Tibial nerve (tissue), 4 donors: ENCODE data around the gene LTC4S. TPM values are rescaled to one million over a fixed set of nuclear protein-coding genes. Genes with fewer than 3 reads are reported as not detected.

ENCODE experiments used
- DNase-seq, 2 donors: peaks; one replicate each; pipeline ENCODE4 v3.0.0-alpha.2; 2019; ENCODE audit warnings: low spot score in 2 of 2
- H3K27ac ChIP-seq, 4 donors: fragments of 200-600 bp; sonication (generic) in 3 of 4; one replicate each; pipeline ENCODE4 v1.5.1; 2017 to 2019; ENCODE audit warnings: mild to moderate bottlenecking in 1 of 4
- H3K27me3 ChIP-seq, 2 donors: fragments of 200-600 bp; sonication (generic) in 1 of 2; one replicate each; pipeline versions ENCODE4 v1.5.1 to v1.6.0; 2017 to 2019
- H3K36me3 ChIP-seq, 3 donors: fragments of 200-600 bp; sonication (generic); one replicate each; pipeline ENCODE4 v1.5.1; 2018 to 2019
- H3K4me1 ChIP-seq, 4 donors: fragments of 200-600 bp; sonication (generic) in 3 of 4; one replicate each; pipeline ENCODE4 v1.5.1; 2017 to 2019
- H3K4me3 ChIP-seq, 4 donors: fragments of 200-600 bp; sonication (generic) in 3 of 4; one replicate each; pipeline ENCODE4 v1.5.1; 2017 to 2019; ENCODE audit warnings: mild to moderate bottlenecking in 1 of 4, moderate library complexity in 1 of 4
- H3K9me3 ChIP-seq, 4 donors: fragments of 200-600 bp; sonication (generic) in 3 of 4; one replicate each; pipeline ENCODE4 v1.5.1; 2017 to 2019
- EP300 ChIP-seq, 2 donors: sonication (generic); formaldehyde crosslinking; IDR thresholded peaks; one replicate each; pipeline ENCODE4 v1.6.1; 2017; ENCODE audit warnings: antibody characterized with exemption in 2 of 2, mild to moderate bottlenecking in 1 of 2
- POLR2A ChIP-seq, 2 donors: fragments of 450-650 bp; IDR thresholded peaks; one replicate each; pipeline ENCODE4 v1.6.1; 2017; ENCODE audit warnings: antibody characterized with exemption in 2 of 2, mild to moderate bottlenecking in 2 of 2, moderate library complexity in 2 of 2
- WGBS, 2 donors: methylation state at CpG; one replicate each; pipeline ENCODE4 v1.1.5; 2018; 5-methylcytosine and 5-hydroxymethylcytosine counted together
- total RNA-seq, 4 donors: library from RNA; depleted of rRNA; stranded (reverse); fragments of >200 nt; gene quantifications; one replicate each; pipeline ENCODE4 v1.1.0, GENCODE V29; 2016
- TF ChIP-seq, protein P1 (sequence below), 5 experiments: fragments of 200-600 bp in 3 of 5; fragments of 450-650 bp in 2 of 5; sonication (generic) in 3 of 5; IDR thresholded peaks; one replicate each; pipeline ENCODE4 v1.5.1; 2016 to 2019; ENCODE audit warnings: antibody characterized with exemption in 5 of 5, mild to moderate bottlenecking in 3 of 5, moderate library complexity in 2 of 5

Gene LTC4S
- total RNA-seq, 4 donors from 2014 or later, result 7.6 to 38.6 (median 18.4) TPM

DNA sequence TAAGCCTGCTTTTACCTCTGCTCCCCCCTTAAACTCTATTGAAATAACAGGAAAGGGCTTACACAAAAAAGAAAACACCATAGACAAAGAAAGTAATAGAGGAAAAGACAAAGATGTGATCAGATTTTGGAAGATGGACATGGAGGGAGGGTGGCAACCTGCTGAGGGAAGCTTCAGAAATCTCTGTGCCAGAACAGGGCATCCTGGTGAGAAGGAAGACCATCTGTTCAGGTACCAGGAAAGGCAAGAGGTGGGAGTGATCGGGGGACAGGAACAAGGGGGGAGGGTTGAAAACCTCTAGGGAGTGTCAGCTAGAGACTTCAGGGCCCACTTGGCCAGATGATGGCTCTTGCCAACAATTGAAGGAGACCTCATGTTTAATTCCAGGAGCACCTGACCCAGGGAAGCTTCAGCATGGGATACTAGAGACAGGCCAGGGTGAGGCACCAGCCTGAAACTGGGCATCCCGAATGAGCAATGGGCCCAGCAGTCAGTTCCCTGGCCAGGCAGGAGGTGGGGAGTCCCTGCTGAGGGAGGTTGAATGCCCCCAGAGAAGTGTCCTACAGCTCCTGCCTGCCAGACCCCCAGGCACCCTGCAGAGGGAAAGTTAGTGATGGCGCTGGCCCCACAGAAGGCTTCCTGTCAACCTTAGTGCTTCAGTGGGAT lies 35.1 kb downstream of the LTC4S start:
- Histone ChIP-seq H3K9me3 (no peaks in the 10 kb centered on the region), H3K27me3 (no peaks in the 10 kb centered on the region), H3K4me3 (no peak overlapping the region), H3K27ac (peak overlapping the region in 2 of 4 donors; percentile 4 to 18), H3K36me3 (peaks cover 19 to 100% (median 50%) of the 10 kb centered on the region in 3 donors), H3K4me1 (peaks cover 0 to 68% (median 13%) of the 10 kb centered on the region in 4 donors)
- TF ChIP-seq EP300 (IDR thresholded peaks at IDR 0.05) (no peak), POLR2A (IDR thresholded peaks at IDR 0.05) (no peak)
- TF ChIP-seq, protein P1, sequence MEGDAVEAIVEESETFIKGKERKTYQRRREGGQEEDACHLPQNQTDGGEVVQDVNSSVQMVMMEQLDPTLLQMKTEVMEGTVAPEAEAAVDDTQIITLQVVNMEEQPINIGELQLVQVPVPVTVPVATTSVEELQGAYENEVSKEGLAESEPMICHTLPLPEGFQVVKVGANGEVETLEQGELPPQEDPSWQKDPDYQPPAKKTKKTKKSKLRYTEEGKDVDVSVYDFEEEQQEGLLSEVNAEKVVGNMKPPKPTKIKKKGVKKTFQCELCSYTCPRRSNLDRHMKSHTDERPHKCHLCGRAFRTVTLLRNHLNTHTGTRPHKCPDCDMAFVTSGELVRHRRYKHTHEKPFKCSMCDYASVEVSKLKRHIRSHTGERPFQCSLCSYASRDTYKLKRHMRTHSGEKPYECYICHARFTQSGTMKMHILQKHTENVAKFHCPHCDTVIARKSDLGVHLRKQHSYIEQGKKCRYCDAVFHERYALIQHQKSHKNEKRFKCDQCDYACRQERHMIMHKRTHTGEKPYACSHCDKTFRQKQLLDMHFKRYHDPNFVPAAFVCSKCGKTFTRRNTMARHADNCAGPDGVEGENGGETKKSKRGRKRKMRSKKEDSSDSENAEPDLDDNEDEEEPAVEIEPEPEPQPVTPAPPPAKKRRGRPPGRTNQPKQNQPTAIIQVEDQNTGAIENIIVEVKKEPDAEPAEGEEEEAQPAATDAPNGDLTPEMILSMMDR (IDR thresholded peaks at IDR 0.05), result no peak
- no peak for DNase-seq
- WGBS, 2 donors, result 90 to 91% methylated on average over 3 of the region's 3 CpGs

DNA sequence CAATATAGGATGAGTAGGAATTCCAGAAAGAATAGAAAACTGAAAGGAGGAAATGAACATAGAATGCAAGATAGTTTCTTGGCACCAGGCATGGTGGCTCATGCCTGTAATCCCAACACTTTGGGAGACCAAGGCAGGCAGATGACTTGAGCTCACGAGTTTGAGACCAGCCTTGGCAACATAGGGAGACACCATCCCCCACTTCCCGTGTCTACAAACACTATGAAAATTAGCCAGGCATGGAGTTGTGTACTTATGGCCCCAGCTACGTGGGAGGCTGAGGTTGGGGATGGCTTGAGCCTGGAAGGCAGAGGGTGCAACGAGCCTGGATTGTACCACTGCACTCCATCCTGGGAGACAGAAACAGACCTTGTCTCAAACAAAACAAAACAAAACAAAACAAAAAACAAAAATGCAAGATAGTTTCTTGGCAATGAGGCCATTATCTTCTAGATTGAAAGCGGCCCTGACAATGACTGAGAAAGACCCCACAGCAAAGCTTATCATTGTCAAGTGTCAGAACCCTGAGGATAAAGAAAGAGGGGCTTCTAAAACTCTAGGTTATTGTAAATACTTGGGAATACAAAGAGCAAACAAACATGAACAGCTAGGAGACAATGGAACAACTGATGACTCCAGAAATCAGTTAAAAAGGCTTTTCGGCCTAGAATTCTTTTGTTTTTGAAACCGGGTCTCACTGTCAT lies 36.1 kb downstream of the LTC4S start:
- H3K9me3 ChIP-seq, result no peaks in the 10 kb centered on the region
- peak overlapping the region in 1 of 4 donors; percentile 18 for H3K27ac ChIP-seq
- H3K36me3 ChIP-seq, result peaks cover 17 to 97% (median 48%) of the 10 kb centered on the region in 3 donors
- DNase-seq, result no peak
- WGBS, 2 donors, result 82% methylated on average over 7 of the region's 7 CpGs
- H3K4me1 ChIP-seq, result peaks cover 0 to 60% (median 4%) of the 10 kb centered on the region in 4 donors
- TF ChIP-seq EP300 (IDR thresholded peaks at IDR 0.05) (no peak), POLR2A (IDR thresholded peaks at IDR 0.05) (no peak)
- TF ChIP-seq, protein P1 (IDR thresholded peaks at IDR 0.05), result no peak
- no peaks in the 10 kb centered on the region for H3K27me3 ChIP-seq
- H3K4me3 ChIP-seq, result no peak overlapping the region

DNA sequence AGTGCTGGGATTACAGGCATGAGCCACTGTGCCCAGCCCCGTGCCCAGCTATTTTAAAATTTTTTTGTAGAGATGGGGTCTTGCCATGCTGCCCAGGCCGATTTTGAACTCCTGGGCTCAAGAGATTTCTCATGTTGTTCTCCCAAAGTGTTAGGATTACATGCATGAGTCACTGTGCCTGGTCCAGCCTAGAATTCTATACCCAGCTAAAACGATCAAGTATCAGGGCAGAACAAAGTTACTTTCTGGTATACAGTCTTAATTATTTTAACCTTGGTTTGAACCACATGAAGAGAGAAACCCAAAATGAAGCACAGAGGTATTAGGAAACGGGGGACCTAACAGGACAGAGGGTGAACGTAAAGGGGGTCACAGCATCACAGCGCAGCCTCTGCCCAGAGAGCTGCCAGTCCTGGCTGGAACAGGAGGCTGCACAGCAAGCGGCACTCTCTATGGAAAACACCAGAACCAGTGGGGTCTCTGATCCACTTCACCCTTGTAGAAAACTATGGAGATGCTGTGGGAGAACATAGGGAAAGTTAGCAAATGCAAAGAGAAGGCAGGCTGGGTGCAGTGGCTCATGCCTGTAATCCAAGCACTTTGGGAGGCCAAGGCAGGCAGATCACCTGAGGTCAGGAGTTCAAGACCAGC lies 37.2 kb downstream of the LTC4S start:
- Histone ChIP-seq H3K27ac (no peak overlapping the region), H3K4me1 (peaks cover 0 to 51% (median 2%) of the 10 kb centered on the region in 4 donors), H3K9me3 (no peaks in the 10 kb centered on the region), H3K27me3 (no peaks in the 10 kb centered on the region), H3K36me3 (peaks cover 12 to 97% (median 42%) of the 10 kb centered on the region in 3 donors), H3K4me3 (no peak overlapping the region)
- DNase-seq, result no peak
- 98% methylated on average over 7 of the region's 7 CpGs for WGBS, 2 donors
- no peak for TF ChIP-seq POLR2A (IDR thresholded peaks at IDR 0.05)
- TF ChIP-seq, protein P1 (IDR thresholded peaks at IDR 0.05), result no peak
- no peak for TF ChIP-seq EP300 (IDR thresholded peaks at IDR 0.05)

DNA sequence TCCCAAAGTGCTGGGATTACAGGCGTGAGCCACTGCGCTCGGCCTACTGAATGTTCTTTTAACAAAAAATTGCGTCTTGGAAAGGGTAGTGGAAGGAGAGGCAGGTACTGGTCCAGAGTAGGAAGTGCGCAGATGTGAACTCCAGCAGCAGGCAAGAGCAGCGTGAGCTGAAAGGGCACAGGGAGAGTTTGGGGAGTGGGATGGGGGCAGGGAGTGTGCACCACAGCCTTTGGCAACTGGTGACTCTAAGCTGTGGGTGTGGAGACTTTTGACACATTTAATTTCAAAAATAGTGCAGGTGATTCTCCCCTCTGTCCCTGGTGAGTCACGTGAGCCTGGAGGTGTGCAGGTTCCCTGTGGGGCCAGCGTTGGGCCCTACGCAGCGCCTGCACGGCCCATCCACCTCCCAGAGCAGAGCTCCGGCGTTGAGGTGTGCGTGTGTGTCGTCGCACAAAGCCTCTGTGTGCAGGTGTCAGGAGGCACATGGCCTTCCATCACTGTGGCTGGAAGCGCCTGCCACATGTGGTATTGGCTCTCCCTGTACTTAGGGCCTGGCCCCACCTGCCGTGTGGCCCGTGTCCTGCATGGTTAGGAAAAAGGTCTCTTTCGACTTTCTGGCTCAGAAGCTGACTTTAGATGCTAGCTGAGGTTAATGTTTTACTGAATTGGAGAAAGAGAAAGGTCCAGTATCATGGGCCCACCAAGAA lies 38.4 kb downstream of the LTC4S start:
- no peak overlapping the region for H3K4me3 ChIP-seq
- H3K9me3 ChIP-seq, result no peaks in the 10 kb centered on the region
- DNase-seq, result no peak
- WGBS, 2 donors, result 92 to 93% methylated on average over 20 of the region's 20 CpGs
- H3K36me3 ChIP-seq, result peaks cover 12 to 97% (median 50%) of the 10 kb centered on the region in 3 donors
- no peaks in the 10 kb centered on the region for H3K27me3 ChIP-seq
- TF ChIP-seq, protein P1 (IDR thresholded peaks at IDR 0.05), result no peak
- TF ChIP-seq EP300 (IDR thresholded peaks at IDR 0.05), result no peak
- TF ChIP-seq POLR2A (IDR thresholded peaks at IDR 0.05), result no peak
- peaks cover 0 to 51% (median 8%) of the 10 kb centered on the region in 4 donors for H3K4me1 ChIP-seq
- no peak overlapping the region for H3K27ac ChIP-seq
